Stimulated activated CD4-positive, alpha-beta T cell treated with anti-CD3 and anti-CD28 coated beads, Interleukin-4, amount 100 ng/mL, for 24 hours (primary cell): Measurements from ENCODE around the gene GSN.
"Not testable (repeated sequence)": the region's sequence is repeated elsewhere in the genome, so short reads cannot be mapped to it uniquely, and the experiment has no call there.

Source experiments
- DNase-seq: peaks from one replicate; pipeline ENCODE4 v3.0.0-alpha.2; 2020

The GSN gene

DNA sequence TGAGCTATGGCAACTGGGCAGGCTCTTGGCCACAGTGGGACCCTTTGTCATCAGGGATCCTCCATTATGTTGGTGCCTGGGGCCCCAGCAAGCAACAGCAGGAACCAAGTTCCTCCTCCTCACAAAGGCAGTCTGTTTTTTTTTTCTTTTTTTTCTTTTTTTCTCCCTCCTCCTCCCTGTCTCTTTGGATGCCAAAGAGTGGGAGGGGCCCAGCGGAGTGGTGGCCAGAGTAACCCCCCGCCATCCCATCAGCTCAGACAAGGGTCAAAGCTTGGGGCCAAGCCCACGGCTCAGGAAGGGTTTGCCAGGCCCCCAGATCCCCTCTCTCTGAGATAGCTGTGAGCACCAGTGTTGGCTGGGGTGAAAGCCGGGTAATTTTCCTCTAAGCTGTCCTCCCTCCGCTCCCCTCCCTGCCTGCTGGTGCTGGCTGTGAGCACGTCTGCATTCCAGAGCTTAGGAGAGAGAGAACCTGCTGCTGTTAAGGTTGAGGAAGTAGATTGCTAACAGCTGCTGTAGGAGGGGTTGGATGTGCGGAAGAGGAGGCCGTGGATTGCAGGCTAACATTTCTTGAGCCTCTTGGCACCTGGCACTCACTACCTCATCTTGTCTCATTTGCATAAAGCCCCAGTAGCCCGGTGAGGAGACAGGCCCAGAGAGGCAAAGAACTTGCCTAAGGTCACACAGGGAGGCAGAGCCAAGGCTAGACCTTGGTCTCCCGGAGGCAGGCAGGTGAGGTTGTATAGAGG, 21.2 kb downstream of the GSN start:
- no peak for DNase-seq

DNA sequence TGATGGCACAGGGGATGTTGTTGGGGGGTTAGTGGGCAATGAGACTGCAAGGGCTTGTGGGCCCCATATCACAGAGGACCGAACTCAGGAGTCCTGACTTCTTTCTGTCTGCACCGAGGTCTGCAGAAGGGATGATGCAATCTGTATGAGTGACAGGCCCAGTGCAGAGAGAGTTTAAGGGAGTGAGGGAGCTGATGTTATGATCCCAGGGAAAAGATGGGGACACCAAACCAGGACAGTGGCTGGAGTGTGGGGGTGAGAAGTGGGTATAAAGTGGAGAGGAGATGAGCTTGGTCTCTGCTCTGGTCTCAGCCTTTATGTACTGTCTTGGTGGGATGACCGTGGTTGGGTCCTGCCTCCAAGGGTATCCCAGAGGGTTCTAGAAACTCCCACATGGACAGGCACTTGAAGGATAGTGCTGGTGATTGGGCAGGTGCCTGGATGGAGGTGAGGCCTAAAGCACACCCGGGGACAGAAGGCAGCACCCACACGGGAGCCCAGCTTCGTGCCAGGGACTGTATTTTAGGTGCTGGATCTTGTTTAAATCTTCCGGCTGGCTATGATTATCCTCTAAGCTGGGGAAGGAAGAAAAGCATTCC, 21.9 kb downstream of the GSN start:
- DNase-seq = no peak

DNA sequence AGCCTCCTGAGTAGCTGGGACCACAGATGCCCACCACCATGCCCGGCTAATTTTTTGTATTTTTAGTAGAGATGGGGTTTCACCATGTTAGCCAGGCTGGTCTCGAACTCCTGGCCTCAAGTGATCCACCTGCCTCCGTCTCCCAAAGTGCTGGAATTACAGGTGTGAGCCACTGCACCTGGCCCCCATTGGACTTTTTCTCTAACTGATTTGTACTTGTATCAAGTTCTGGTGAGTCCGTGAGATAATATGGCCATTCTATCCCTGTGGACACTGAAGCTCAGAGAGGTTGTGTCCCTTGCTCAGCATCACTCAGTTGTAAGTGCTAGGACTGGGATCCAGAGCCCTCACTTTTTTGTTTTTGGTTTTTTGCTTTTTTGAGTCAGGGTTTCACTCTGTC, 23.6 kb downstream of the GSN start:
- DNase-seq = not testable (repeated sequence)

DNA sequence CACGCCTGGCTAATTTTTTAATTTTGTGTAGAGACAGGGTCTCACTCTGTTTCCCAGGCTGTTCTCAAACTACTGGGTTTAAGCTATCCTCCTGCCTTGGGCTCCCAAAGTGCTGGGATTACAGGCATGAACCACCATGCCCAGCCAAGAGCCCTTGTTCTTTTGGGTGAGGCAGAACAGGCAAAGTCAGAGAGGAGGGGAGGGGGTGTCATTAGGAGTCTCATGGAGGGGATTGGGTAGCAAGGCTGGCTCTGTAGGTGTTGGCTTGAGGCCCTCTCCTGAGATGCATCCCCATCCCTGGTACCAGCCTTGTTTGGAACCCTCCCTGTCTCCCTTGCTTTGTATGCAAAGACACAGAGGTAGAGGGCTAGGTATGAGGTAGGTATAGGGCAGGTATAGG, 24.1 kb downstream of the GSN start:
- no peak for DNase-seq

DNA sequence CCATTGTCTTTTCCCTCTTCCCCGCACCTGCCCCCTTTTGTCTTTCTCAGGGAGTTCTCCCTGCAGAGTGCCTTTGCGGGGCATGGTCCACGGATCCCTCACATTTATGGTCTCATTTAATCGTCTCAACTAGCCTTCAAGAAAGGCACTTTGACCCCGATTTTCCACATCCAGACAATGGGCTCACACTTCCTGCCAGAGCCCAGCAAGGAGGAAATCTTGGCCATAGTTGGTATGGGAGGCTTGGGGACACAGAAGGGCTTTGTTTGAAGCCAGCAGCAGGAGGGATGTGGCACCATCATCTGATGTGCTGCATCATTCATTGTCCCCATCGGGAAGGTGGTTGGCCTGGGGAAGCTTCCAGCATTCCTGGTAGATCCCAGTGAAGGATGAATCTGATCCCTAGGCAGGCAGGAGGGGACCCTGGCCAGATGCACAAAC, 24.9 kb downstream of the GSN start:
- DNase-seq = no peak

DNA sequence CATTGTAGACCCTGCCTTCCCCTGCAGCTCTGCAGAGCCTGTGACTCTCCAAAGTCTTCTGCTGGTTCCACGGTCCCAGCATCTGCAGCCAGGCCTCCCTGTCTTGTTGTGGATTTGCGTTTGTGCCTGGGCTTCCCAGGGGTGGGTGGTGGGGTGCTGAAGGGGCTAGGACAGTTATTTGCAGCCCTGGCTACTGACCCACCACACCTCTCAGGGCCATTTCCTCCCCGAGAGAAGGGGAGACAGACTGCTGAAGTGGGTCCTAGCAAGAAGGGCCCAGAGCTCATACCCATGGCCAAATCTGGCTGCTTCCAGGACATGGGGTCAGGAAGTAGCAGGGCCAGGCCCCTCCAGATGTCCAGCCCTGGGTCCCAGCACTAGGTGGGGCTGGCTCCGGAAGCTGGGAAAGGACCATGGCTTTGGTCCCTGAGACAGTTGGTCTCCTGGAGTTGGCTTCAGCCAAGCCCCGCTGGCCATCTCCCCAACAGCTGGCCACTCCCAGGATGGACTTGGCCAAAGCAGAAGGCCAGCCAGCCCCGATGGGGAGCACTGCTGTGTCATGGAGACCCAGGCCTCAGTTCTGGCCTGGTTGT, 26.3 kb downstream of the GSN start:
- DNase-seq = no peak

DNA sequence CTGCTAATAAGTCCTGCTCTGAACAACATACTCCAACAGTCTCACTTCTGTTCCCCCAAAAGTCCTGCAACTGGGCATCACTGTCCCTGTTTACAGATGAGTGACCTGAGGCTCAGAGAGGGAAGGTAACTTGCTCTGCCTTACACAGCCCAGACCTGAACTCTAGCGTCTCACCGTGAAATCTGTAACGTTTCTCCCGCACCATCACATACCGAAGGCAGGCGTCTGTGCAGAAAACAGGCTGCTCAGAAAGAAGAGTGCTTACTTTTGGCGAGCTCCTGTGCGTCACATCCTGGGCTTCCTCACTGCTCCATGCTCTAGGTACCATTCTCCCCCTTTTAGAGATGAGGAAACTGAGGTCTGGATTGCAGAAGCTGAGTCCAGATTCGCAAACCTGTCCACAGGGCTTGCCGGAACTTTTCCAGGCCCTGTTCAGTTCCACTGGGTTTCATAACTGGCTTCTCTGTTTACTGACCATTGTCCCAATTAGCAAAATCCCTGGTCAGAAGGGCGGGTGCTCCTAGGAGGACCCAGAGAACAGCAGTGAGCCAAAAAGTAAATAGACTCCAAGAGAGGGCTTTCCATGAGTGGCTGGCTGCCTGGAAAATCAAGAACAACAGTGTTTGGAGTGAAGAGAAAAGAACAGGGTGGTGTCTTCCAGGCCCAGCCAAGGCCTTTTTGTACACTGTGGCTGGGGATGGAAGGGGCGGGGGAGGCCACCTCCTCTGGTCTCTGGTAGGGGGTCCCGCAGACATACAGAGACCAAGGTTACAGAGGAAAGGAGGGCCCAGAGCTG, 27.1 kb downstream of the GSN start:
- no peak for DNase-seq

DNA sequence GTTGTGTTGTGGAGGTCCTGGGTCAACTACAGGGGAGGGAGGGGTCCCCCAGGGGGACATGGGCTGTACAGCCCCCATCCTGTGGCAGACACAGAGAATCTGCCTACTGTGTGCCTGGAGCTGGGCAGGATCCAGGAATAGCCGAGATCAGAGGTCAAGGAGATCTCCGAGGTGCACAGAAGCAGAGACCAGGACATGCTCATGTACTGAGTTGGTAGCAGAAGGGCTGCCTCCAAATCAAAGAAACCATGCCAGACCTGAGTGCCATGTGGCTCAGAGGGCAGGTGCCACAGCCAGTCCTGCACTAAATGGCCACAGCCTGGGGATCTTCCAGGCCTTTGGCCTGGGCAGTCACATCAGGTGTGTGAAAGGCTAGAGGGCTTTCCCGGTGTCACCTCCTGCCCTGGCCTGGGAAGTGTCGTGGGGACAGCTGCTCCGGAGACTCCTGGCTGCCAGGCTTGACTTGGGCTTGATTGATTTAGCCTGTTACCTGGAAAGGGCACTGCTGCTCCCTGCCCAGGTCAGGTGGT, 27.8 kb downstream of the GSN start:
- no peak for DNase-seq

DNA sequence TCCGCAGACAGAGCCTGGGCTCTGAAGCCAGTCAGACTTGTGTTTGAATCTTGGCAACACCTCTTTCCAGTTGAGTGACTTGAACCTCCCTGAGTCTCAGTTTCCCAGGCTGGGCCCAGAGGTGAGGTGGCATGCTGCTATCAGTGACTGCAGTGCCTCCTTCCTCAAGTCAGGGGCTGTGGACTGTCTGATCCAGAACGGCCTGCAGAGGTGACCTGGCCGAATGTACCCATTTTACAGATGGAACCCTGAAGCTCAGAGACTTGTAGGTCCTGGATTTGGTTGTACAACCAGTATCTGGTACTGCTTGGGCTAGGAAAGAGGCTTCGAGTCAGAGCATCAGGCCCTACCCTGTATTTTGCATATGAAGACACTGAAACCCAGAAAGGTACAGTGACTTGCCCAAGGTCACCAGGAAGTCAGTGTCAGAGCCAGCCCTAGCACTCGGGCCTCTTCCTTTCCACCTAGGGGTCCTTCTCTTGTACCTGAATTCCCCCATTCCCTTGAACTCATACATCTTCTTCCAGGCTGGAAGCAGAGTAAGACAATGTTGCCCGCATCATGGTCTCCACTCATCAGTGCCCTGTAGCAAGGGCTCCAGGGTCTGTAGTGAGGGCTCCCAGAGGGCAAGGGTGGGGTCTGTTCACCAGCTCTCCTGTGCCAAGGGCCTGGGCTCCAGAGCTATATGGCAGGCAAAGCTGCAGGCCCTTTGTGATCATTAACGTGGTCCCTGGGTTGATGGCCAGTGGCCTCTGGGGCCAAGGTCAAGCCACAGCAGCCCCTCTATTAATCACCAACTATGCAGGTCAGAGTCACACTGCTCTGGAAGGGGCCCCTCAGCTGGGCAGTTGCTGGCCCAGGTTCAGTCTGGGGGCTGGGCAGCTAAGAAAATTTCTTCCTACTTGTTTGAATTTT, 28.5 kb downstream of the GSN start:
- DNase-seq = no peak

DNA sequence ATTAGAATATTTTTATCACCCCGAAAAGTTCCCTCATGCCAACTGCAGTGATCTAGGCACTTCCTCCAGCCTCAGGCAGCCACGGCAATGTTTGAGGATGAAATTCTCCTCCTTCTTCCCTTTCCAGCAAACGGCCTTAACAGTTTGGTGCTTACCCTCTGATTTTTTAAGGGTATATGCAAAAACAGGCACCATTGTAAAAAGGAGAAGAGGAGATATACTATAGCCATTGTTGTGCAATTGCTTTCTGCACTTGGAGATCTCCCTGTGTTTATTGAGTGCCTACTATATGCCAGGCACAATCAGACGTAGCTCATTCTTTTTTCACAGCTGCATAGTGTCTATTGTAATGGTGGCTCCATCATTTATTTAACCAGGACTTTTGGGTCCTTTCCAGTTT, 29.4 kb downstream of the GSN start:
- no peak for DNase-seq

DNA sequence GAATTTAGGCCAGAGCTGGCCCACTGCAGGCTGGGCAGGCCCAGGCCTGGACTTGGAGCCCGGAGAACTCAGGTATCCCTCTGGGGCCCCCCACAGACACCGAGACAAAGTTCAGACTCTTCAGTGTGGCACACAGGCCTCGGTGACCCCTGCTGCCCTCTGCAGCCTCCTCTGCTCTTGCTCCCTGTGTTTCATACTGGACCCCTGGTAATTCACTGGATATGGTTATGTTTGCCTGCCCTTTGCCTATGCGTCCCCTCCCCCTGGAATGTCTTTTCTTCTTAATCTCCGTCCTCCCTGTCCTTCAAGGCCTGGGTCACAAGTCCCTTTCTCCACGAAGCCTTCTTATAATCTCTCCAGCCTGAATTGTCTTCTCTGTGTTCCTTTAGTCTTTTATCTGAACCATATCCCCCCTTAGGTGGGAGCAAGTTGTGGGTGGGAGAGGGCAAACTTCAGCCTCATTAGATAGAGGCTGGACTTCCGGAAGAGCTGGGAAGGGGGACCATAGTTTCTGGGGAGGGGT, 30.1 kb downstream of the GSN start:
- DNase-seq = no peak

DNA sequence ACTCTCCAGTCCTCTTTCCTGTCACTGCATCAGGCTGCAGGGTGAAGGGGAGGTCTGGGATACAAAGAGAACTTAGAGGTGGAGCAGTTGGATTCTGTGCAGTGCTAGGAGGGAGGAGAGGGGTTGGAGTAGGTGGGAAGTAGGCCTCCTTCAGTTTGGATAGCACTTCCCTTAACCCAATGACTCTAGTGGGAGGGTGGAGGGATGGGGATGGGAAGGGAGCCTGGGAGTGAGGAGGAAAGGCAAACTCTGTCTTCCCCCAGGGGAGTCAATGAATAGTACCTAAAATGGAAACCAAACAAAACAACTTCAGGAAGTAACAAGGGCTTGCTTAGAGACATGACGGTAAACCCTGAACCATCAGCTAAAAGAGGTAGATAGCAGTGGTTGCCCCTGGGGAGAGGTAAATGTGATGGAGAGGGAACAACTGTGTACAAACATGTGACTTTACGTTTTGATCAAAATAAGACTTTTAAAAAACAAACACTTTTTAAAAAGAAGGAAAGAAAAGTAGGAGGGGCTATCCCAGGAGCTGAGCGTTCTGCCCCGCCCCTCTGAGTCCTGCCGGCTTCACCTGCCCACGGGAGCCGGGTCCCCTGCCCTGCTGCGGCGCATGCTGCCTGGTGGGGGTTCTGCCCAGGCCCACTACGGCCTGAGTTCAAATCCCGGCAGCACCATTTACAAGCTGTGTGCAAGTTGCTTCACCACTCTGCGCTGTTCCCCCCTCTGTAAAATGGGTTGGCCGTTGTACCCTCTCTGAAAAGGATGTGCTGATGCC, 30.9 kb downstream of the GSN start:
- no peak for DNase-seq

DNA sequence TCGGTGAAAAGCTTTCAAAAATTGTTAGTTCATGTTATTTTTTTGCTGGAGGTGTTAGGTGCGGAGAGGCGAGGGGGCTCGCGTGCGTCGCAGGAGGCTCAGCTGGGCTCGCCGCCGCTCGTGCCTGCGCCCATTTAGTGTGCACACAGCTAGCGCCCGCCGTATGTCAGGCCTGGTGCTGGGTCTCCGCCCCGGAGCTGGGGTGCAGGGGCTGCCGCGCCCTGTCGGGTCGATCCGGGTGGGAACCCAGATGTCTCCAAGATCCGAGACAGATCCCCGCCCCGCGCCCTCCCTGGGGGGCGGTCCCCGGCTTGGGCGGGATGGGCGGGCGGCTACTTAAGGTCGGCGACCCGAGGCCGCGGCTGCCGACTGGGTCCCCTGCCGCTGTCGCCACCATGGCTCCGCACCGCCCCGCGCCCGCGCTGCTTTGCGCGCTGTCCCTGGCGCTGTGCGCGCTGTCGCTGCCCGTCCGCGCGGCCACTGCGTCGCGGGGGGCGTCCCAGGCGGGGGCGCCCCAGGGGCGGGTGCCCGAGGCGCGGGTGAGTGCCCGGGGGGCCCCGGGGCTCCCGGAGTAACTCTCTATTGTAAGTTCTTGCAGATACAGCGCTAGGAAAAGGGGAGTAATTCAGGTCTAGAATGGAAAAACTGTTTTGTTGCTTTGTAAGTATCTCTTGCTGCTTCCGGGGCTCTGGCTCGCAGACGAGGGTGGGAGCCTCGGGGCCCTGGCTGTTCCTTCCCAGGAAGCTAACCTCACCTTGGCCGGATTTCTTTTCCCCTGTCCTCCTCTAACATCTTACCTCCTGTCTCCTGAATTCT, 31.7 kb downstream of the GSN start:
- no peak for DNase-seq

DNA sequence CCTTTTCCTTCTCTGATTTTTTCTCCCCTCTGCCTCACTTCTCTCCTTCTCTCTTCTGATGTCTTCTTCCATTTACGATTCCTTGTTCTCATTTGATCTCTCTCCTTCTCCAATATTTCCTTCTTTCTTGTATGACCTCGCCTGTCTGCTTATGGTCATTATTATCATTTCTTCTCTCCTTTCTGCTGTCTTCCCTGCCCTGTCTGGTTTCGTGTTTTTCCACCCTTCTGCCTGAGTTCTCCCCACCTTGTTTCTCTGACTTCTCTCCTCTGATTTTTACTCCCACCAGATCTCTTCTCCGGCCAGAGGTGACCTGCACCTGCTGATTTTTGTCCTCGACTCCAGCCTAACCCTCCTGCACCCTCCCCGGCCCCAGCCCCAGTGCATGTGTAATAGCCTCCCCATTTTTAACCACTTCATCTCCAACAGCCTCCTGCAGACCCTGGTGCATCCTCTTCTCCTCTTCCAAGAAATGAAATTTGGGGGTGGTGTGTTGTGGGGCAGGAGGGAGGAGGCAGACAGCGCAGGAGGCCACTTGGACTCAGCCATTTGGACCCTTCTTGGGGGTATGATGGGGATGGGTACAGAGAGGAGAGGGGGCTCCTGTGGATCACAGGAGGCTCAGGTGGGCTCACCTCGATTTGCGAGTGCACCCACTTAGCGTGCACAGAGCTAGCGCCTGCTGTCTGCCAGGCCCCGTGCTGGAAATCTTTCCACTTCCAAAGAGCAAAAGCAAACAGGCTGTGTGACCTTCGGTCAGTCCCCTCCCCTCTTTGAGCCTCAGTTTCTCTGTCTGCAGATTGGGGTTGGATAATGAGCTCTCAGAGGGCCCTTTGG, 32.5 kb downstream of the GSN start:
- DNase-seq = no peak

DNA sequence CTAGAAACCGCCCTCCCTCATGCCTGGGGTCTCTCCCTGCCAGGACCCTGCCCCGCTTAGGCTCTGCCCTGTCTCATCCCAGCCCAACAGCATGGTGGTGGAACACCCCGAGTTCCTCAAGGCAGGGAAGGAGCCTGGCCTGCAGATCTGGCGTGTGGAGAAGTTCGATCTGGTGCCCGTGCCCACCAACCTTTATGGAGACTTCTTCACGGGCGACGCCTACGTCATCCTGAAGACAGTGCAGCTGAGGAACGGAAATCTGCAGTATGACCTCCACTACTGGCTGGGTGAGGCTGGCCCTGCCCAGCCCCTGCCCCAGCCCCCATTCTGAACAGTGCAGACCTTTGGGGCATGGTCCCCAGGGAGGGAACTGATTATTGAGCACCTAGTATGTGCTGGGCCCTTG, 33.9 kb downstream of the GSN start:
- DNase-seq = no peak

DNA sequence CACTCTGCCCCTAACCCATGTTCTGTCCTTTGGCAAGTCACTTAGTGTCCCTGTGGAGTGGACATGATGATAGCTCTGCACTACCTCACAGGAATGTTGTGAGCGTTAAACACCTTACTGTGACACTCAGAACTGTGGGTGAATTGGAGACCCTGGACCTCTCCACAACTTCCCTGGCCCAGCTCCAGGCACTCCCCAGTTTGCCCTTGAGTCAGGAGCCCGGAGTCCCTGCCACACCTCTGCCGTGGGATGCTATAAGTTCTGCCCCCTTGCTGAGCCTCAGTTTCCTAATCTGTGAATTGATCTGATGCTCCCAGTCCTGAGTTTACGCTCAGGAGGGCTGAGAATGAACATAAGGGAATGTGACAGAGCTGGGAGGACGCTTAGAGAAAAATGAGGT, 34.4 kb downstream of the GSN start:
- DNase-seq = no peak

DNA sequence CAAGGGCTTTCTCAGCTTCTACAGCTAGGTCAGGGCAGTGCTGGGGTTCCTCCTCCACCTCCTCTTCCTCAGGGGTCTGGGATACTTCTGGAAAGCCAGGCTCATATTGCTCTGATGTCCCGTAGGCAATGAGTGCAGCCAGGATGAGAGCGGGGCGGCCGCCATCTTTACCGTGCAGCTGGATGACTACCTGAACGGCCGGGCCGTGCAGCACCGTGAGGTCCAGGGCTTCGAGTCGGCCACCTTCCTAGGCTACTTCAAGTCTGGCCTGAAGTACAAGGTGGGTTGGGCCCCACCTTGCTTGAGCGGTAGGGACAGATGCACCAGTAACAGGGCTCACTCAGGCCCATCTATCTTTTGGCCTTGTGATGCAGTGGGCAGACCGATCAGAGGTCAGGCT, 34.8 kb downstream of the GSN start:
- no peak for DNase-seq

DNA sequence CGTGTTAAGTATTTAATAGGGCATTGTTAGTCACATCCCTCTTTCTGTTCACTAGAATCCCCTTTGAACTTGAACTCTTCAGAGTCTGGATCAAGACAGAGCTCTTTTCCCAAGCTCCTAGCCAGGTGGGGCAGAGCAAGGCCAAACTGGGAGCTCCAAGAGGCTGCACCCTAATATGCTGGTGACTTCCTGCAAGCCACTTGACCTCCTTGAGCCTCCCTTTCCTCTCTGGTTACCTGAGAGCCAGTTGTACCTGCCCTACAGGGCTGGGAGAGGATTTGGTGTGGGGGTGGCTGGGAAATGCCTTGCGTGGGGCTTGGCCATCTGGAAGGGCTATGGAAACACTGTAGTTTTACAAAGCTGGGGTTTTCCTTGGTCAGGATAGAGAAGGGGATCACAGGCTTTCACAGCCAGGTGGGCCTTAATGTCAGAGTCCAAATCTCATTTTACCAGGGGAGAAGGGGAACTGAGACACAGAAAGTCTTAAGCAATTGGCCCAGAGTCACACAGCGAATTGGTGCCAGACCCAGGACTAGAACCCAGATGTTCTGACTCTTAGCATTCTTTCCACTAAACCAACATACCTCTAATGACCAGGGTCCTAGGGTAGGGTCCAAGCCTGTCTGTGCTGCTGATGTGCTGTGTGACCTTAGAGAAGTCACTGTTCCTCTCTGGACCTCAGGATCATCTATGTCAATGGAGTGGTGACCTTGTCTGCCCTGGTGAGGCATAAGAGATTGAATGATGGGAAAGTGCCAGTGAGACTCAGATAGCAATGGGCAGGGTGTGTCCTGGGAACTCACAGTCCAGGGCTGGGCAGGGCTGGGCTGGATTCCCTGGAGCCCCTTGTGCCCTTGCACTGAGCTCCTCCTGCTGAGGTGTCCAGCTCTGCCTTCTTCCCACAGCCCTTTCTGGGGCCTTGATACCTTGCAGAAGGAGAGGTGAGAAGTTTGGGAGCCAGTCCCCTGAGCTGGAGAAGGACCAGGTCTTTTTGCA, 35.8 kb downstream of the GSN start:
- DNase-seq = no peak
